K562 (cell line): ENCODE data around the gene GUCY2D. TPM values are rescaled to one million over a fixed set of nuclear protein-coding genes. Genes with fewer than 3 reads are reported as not detected.
A peak's percentile ranks its signal among the peaks of the same experiment; 100 is the strongest.

Experiments used
- ATAC-seq: fragments of 200-7000 bp; cut with Tn5 transposase; 3 replicates; pipeline ENCODE4 v1.9.1; 2020; ENCODE audit warnings: moderate library complexity
- BruUV-seq: library from RNA; stranded (reverse); fragments of 400-500 nt; replicated peaks from 2 replicates; lab custom pipeline; 2021; lab: Mats Ljungman, UMichigan
- CTCF ChIA-PET: fragments of 300-600 bp; formaldehyde crosslinking; extraction: SDS; loops from one replicate; lab custom pipeline; 2021; ENCODE audit warnings: low intra/inter-chr PET ratio; lab: Yijun Ruan, JAX
- POLR2A ChIA-PET: fragments of 300-600, 350-650 bp; sonication (Branson Sonifier 250); formaldehyde crosslinking; extraction: SDS; loops from one replicate; lab custom pipeline; 2021; ENCODE audit warnings: antibody characterized with exemption, inconsistent platforms; lab: Yijun Ruan, JAX
- DNase-seq, 4 experiments: peaks; one replicate each; pipeline versions ENCODE4 v3.0.0 to v3.0.0-alpha.2; 2011 to 2018; ENCODE audit warnings: low spot score in 3 of 4, mixed read lengths in 3 of 4; ENCODE audit errors: extremely low read depth in 1 of 4
- FAIRE-seq: peaks from 2 replicates; lab custom pipeline; 2011; peaks lifted over from hg19 to GRCh38; lab: Jason Lieb, UNC
- H2AFZ ChIP-seq: 2 replicates; pipeline ENCODE4 v1.6.0; 2011; ENCODE audit warnings: low read depth, low read length, control low read depth, inconsistent platforms
- H3K27ac ChIP-seq: fragments of 200-600 bp; 3 replicates; pipeline ENCODE4 v1.8.0; 2011; ENCODE audit warnings: low read depth, mild to moderate bottlenecking, control low read depth, inconsistent platforms, low read length, moderate library complexity, mixed read lengths; ENCODE audit errors: extremely low read depth
- H3K27me3 ChIP-seq, 2 experiments: fragments of 300-600 bp in 1 of 2; 2 replicates in 1 of 2; 3 replicates in 1 of 2; pipeline versions ENCODE4 v1.6.0 to v1.8.0; 2011; ENCODE audit warnings: inconsistent platforms in 2 of 2, low read length in 2 of 2, mild to moderate bottlenecking in 1 of 2, mixed read lengths in 1 of 2, moderate library complexity in 1 of 2; ENCODE audit not compliant: control insufficient read depth in 2 of 2, insufficient read depth in 2 of 2
- H3K36me3 ChIP-seq: fragments of 300-600 bp; 3 replicates; pipeline ENCODE4 v1.8.0; 2011; ENCODE audit warnings: mild to moderate bottlenecking, low read length, inconsistent platforms; ENCODE audit not compliant: control insufficient read depth, insufficient read depth
- H3K4me1 ChIP-seq, 2 experiments: fragments of 200-600 bp in 1 of 2; replicated peaks in 1 of 2; 2 replicates in 1 of 2; 3 replicates in 1 of 2; pipeline versions ENCODE4 v1.5.1 to v1.8.0; 2011; ENCODE audit warnings: inconsistent platforms in 2 of 2, low read length in 2 of 2, mild to moderate bottlenecking in 1 of 2, mixed read lengths in 1 of 2, moderate library complexity in 1 of 2; ENCODE audit not compliant: control insufficient read depth in 2 of 2, insufficient read depth in 2 of 2
- H3K4me2 ChIP-seq: 2 replicates; pipeline ENCODE4 v1.6.1; 2011; ENCODE audit warnings: low read length, control low read depth, inconsistent platforms, mixed read lengths; ENCODE audit not compliant: insufficient read depth
- H3K4me3 ChIP-seq: fragments of 200-600 bp; sonication (generic), shearing (Covaris generic); 2 replicates; pipeline ENCODE4 v1.5.1; 2016; ENCODE audit warnings: control low read depth, inconsistent platforms
- H3K79me2 ChIP-seq: fragments of 200-600 bp; 3 replicates; pipeline ENCODE4 v1.8.0; 2011; ENCODE audit warnings: low read length, inconsistent platforms; ENCODE audit not compliant: control insufficient read depth, insufficient read depth
- H3K9ac ChIP-seq, 2 experiments: 2 replicates each; pipeline versions ENCODE4 v1.6.0 to v1.6.1; 2011; ENCODE audit warnings: low read depth in 2 of 2, low read length in 2 of 2, control low read depth in 1 of 2, inconsistent platforms in 1 of 2, mild to moderate bottlenecking in 1 of 2, mixed read lengths in 1 of 2; ENCODE audit not compliant: insufficient read depth in 1 of 2
- H3K9me1 ChIP-seq: one replicate; pipeline ENCODE4 v1.6.0; 2011; ENCODE audit warnings: inconsistent platforms, mild to moderate bottlenecking, low read length, moderate library complexity; ENCODE audit not compliant: control insufficient read depth, insufficient read depth
- H3K9me3 ChIP-seq: replicated peaks from 2 replicates; pipeline ENCODE4 v1.5.1; 2011; ENCODE audit warnings: low read depth, low read length, inconsistent platforms; ENCODE audit not compliant: control insufficient read depth, insufficient read depth
- H4K20me1 ChIP-seq: replicated peaks from 2 replicates; pipeline ENCODE4 v1.6.1; 2011; ENCODE audit warnings: low read length, inconsistent platforms, mixed read lengths; ENCODE audit not compliant: control insufficient read depth, insufficient read depth
- GABPA ChIP-seq: fragments of 200-800 bp; sonication (Bioruptor generic); conservative IDR thresholded peaks from 2 replicates; pipeline ENCODE4 v1.6.1; 2016; ENCODE audit warnings: low read depth, missing genetic modification characterization, missing compliant biosample characterization
- RFX1 ChIP-seq: fragments of 450-650 bp; IDR thresholded peaks from 2 replicates; pipeline ENCODE4 v1.6.1; 2016; ENCODE audit warnings: mild to moderate bottlenecking, moderate library complexity
- ZNF282 ChIP-seq: sonication (generic); formaldehyde crosslinking; IDR thresholded peaks from 2 replicates; pipeline ENCODE4 v1.8.1; 2023; ENCODE audit warnings: missing genetic modification reagents
- WGBS: fragments of 100-300 bp; shearing (Covaris generic); methylation state at CpG from one replicate; pipeline ENCODE4 v1.1.6; 2016; ENCODE audit warnings: low coverage, mixed read lengths; ENCODE audit not compliant: insufficient coverage; ENCODE audit errors: missing lambda C conversion rate; 5-methylcytosine and 5-hydroxymethylcytosine counted together
- in situ Hi-C: fragments of 300-500 bp; cut with MboI; formaldehyde crosslinking; loops from 4 replicates; pipeline ENCODE4 v1.15.0; 2018; ENCODE audit warnings: inconsistent platforms, mixed read lengths
- intact Hi-C: fragments of 100-400 bp; cut with micrococcal nuclease; formaldehyde crosslinking; loops from 2 replicates; pipeline ENCODE4 v1.14.2; 2022
- polyA plus RNA-seq, 8 experiments: library from polyadenylated mRNA; depleted of rRNA in 4 of 8; stranded (reverse) in 5 of 8; unstranded in 3 of 8; fragments of >200 nt; fragmentation: Nextera tagmentation in 2 of 8; fragmentation: Illumina TruSeq in 1 of 8; extraction: Ambion mirVana in 2 of 8; extraction: Trizol in 1 of 8; gene quantifications; 2 replicates each; pipeline versions ENCODE4 v1.2.1 to v1.2.3, GENCODE V29; 2011 to 2014; ENCODE audit warnings: inconsistent platforms in 1 of 8, missing spikeins in 1 of 8
- total RNA-seq, 7 experiments: library from RNA; depleted of rRNA in 6 of 7; stranded (reverse); fragments of >200 nt in 6 of 7; fragmentation: Illumina TruSeq in 2 of 7; extraction: Trizol in 2 of 7; gene quantifications; 2 replicates each; pipeline versions ENCODE4 v1.2.1 to v1.2.3, GENCODE V29; 2011 to 2021; ENCODE audit warnings: low replicate concordance in 1 of 7
- TF ChIP-seq, protein P1 (sequence below): sonication (generic); formaldehyde crosslinking; IDR thresholded peaks from 2 replicates; pipeline ENCODE4 v1.9.0; 2022; ENCODE audit warnings: mild to moderate bottlenecking, missing genetic modification reagents

GUCY2D gene
- total and polyA plus RNA-seq, 9 of the 15 experiments (the other 6 are each of a cell fraction or from before 2014, with no cell fraction given) = 0.05 TPM; not detected in 8

DNA sequence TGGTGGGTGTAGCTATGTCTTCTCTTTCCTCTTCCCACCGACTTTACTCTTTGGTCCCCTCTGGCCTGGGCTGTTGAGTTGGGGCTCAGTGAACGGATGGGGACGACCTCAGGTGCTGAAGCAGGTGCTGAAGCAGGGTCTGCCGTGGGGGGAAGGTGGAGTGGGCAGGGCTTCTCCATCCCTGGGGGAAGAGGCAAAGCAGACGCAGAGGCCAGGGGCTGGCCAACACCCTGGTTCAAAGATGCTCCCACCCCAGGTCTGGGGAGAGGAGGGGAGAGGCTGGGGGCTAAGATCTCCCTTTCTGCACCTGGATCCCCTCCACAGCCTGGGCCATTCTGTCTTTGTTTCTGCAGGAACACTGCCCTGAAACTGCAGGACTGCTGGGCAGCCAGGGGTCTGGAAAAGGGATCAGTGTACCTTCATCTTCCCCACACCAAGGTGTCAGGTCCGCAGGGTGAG lies 62.2 kb downstream of the GUCY2D start:
- Histone ChIP-seq H3K27me3 (no peaks in the 10 kb centered on the region), H3K9me1 (no peaks in the 10 kb centered on the region), H3K4me3 (no peak overlapping the region), H3K27ac (no peak overlapping the region), H3K79me2 (no peaks in the 10 kb centered on the region), H3K4me2 (no peak overlapping the region), H3K4me1 (peaks cover 8 to 14% of the 10 kb centered on the region in 2 experiments; a peak in 4 of 5 replicates), H3K36me3 (no peaks in the 10 kb centered on the region), H2AFZ (no peak overlapping the region), H3K9ac (peak overlapping the region in 1 of 2 experiments; percentile 51; a peak in 2 of 4 replicates), H3K9me3 (no peaks in the 10 kb centered on the region), H4K20me1 (no peaks in the 10 kb centered on the region)
- FAIRE-seq (no peak), DNase-seq (no peak), ATAC-seq (no peak)
- TF ChIP-seq, protein P1, sequence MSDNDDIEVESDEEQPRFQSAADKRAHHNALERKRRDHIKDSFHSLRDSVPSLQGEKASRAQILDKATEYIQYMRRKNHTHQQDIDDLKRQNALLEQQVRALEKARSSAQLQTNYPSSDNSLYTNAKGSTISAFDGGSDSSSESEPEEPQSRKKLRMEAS = no peak
- TF ChIP-seq ZNF282 (CRISPR knock-in tag) = no peak
- no TSS peak for BruUV-seq
- intact Hi-C loops (no loop called here), in situ Hi-C loops (loop anchor here (25.0 kb wide), 2 partner anchors 723 to 923 kb away; partner anchors contain the start of gene MFSD6L)
- CTCF ChIA-PET = no interaction called here
- no CpG with 5 or more reads among the region's 6 CpGs for WGBS
- POLR2A ChIA-PET = interaction anchor here (1.0 to 1.1 kb wide), 2 partner anchors 9 to 13 kb away, joined by 3 read pairs; no protein-coding TSS in a partner anchor

DNA sequence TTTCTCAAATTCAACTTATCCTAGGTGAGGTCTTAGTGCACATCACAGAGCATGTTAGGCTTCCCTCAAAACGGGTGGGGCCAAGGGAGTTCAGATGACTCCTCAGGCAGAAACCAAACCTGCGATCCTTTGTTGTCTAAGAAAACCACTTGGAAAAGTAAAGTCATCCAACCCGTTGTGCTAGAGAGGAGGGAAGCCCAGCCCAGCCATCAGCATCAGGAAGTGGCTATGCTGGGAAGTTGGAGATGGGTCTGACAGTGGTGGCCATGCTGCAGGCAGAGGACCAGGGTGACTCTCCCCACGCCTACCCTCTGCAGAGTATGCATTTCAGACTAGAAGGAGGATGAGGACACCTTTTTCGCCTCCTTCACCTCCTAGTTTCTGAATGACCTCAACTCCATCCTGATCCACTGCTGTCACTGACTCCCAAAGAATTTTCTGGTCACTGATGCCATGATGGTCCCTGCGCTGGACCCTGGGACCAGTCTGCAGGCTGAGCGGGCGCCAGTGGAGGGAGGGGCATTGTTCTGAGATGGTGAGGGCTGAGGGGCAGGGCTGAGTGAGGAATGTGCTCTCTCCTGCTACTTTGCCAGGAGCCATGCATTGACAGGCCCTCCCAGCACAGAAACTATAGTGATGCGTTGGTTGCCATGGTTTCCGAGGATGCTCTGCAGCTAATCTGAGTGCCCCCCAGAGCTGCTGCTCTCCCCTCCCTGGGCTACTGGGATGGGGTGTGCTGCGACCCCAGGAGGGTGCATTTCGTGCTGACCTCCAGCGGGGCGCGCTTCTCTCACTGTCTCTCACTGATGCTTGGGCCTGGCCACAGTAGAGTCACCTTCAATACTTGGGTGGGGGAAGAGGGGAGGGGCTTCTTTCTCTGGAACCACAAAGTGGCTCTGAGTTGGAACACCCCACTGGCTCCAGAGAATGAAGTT lies 64.7 kb downstream of the GUCY2D start:
- ChIA-PET CTCF (no interaction called here), POLR2A (no interaction called here)
- Histone ChIP-seq H3K79me2 (no peaks in the 10 kb centered on the region), H3K9me3 (no peaks in the 10 kb centered on the region), H3K4me3 (no peak overlapping the region), H2AFZ (no peak overlapping the region), H3K4me2 (no peak overlapping the region), H3K27me3 (peaks cover 0 to 8% of the 10 kb centered on the region in 2 experiments; a peak in 1 of 5 replicates), H4K20me1 (no peaks in the 10 kb centered on the region), H3K9me1 (no peaks in the 10 kb centered on the region), H3K4me1 (peaks cover 8 to 14% of the 10 kb centered on the region in 2 experiments; a peak in 4 of 5 replicates), H3K9ac (no peak overlapping the region), H3K27ac (no peak overlapping the region), H3K36me3 (no peaks in the 10 kb centered on the region)
- intact Hi-C loops (no loop called here), in situ Hi-C loops (loop anchor here (25.0 kb wide), 2 partner anchors 720 to 920 kb away; partner anchors contain the start of gene MFSD6L)
- WGBS = 43% methylated on average over 13 of the region's 15 CpGs
- no peak for FAIRE-seq
- ATAC-seq = no peak
- no peak for DNase-seq
- no TSS peak for BruUV-seq
- TF ChIP-seq RFX1 (peak; percentile 75), GABPA (tag) (no peak)
